ENCODE measurements around the gene HOXC9.

GRCh38 chr12:53978477-53979356 lies 21.2 kb upstream of the HOXC9 start:
- TF ChIP-seq CTCF (IDR thresholded peaks at IDR 0.05 in 8 of 11, conservative IDR thresholded peaks at IDR 0.05 in 3 of 11) = no peak
- TF ChIP-seq POLR2A (IDR thresholded peaks at IDR 0.05) = no peak
- no peak for TF ChIP-seq POLR2AphosphoS5 (IDR thresholded peaks at IDR 0.05)
